Measurements from ENCODE around the gene ECPAS.

ECPAS gene

DNA sequence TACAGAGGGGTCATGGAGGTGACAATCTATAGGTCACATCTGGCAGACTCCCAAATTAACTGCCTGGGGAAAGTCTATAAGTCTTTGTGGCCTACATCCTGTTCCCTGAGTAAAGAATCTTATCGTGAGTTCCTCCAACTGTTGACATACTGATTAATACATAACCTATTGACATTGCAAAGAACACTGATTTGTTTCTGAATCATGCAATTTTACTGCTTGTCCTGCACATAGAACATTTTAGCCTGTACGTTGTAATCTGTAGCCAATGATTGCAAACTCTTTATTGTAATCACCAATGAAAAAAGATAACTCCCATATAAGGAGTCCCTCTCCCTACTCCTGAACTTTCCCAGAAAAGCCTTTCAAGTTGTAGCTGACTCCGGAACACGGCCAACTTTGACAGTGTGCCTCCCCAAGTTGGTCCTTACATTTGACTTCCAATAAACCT lies 135.3 kb downstream of the ECPAS start:
- TF ChIP-seq POLR2AphosphoS5 (IDR thresholded peaks at IDR 0.05; ENCODE audit: low read depth, low read length) (no peak), SIN3A (IDR thresholded peaks at IDR 0.05; ENCODE audit: borderline replicate concordance, insufficient read depth, low read length) (no peak), FOXP2 (optimal IDR thresholded peaks at IDR 0.05; ENCODE audit: borderline replicate concordance, extremely low read depth, extremely low read length, insufficient read depth) (no peak), REST (IDR thresholded peaks at IDR 0.05; ENCODE audit: insufficient read depth in 1 of 2, low read depth in 2 of 2, low read length in 2 of 2) (no peak), TAF1 (IDR thresholded peaks at IDR 0.05; ENCODE audit: borderline replicate concordance, insufficient read depth, low read length) (no peak)

DNA sequence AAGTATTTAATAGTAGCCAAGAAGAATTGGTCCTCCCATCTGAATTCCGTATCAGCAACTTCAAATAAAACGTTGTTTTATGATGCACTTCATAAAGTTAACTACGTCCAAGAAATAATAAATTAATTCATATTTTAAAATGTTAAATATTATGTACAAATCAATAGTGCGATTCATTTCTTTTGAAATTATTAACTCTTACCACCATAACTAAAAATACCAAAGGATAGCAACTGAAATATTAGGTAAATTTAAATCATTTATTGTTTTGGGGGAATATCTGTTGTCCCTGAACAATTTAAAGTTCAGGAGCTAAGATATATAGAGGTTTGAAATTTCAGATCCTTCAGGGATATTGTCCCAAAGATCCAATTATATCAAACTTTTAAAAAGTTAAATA lies 154.1 kb downstream of the ECPAS start, which contains the start of gene OR2K2:
Gene OR2K2, minus strand, starts transcription at position 101 of the 400 bp plus-strand sequence. CDS start 1,791 bp downstream, outside the sequence.
- TF ChIP-seq POLR2AphosphoS5 (IDR thresholded peaks at IDR 0.05; ENCODE audit: low read depth, low read length) = no peak
- TF ChIP-seq TAF1 (IDR thresholded peaks at IDR 0.05; ENCODE audit: borderline replicate concordance, insufficient read depth, low read length) = no peak
- no peak for TF ChIP-seq REST (IDR thresholded peaks at IDR 0.05; ENCODE audit: insufficient read depth in 1 of 2, low read depth in 2 of 2, low read length in 2 of 2)
- TF ChIP-seq SIN3A (IDR thresholded peaks at IDR 0.05; ENCODE audit: borderline replicate concordance, insufficient read depth, low read length) = no peak
- no peak for TF ChIP-seq FOXP2 (optimal IDR thresholded peaks at IDR 0.05; ENCODE audit: borderline replicate concordance, extremely low read depth, extremely low read length, insufficient read depth)

DNA sequence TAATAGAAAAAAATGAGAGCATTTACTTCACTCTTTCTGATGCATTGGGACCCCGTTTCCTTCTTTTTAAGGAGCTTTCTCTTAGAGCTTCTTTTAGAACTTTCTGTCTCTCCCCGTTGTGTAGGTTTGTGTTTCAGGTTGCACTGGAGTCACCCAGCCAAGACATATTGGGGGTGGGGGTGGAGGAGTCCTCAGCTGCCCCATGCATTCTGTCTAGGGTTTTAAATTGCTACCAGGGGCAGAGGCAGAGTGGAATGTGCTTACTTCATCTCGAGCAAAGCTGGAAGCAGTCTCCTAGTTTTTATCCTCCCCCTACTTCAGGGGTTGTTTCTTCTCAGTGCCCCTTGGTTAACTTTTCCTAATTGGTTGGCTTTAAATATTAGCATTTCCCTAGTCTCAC lies 163.6 kb downstream of the ECPAS start:
- TF ChIP-seq TAF1 (IDR thresholded peaks at IDR 0.05; ENCODE audit: borderline replicate concordance, insufficient read depth, low read length) = no peak
- TF ChIP-seq FOXP2 (optimal IDR thresholded peaks at IDR 0.05; ENCODE audit: borderline replicate concordance, extremely low read depth, extremely low read length, insufficient read depth) = no peak
- no peak for TF ChIP-seq REST (IDR thresholded peaks at IDR 0.05; ENCODE audit: insufficient read depth in 1 of 2, low read depth in 2 of 2, low read length in 2 of 2)
- TF ChIP-seq SIN3A (IDR thresholded peaks at IDR 0.05; ENCODE audit: borderline replicate concordance, insufficient read depth, low read length) = no peak
- no peak for TF ChIP-seq POLR2AphosphoS5 (IDR thresholded peaks at IDR 0.05; ENCODE audit: low read depth, low read length)

DNA sequence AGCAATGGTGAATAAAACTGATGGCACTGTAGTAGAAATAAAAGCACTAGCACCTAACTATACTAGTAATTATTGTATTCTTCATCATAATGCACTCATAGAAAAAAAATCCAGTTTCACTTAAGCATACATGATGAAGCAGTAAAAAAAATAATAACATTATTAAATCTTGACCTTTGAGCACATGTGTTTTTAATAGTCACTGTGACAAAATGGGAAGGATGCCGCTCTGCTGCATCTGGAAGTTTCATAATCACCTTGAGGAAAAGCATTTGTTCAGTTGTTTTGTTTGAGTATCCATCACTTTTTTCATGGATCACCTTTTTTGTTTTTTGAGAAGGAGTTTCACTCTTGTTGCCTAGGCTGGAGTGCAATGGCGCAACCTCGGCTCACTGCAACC lies 167.4 kb downstream of the ECPAS start:
- TF ChIP-seq REST (IDR thresholded peaks at IDR 0.05; ENCODE audit: insufficient read depth in 1 of 2, low read depth in 2 of 2, low read length in 2 of 2) (no peak), TAF1 (IDR thresholded peaks at IDR 0.05; ENCODE audit: borderline replicate concordance, insufficient read depth, low read length) (no peak), SIN3A (IDR thresholded peaks at IDR 0.05; ENCODE audit: borderline replicate concordance, insufficient read depth, low read length) (no peak)
